H1 (cell line): Measurements from ENCODE around the gene CASP4. TPM values are rescaled to one million over a fixed set of nuclear protein-coding genes. Genes with fewer than 3 reads are reported as not detected.

Source experiments
- ATF2 ChIP-seq: IDR thresholded peaks from 2 replicates; pipeline ENCODE4 v1.6.1; 2012; ENCODE audit warnings: low read length, inconsistent platforms
- CBX8 ChIP-seq: fragments of 300-800, 300-1000 bp; sonication (generic); IDR thresholded peaks from 2 replicates; pipeline ENCODE4 v1.7.1; 2016; ENCODE audit warnings: low read depth, low read length, borderline replicate concordance
- CTCF ChIP-seq, 3 experiments: IDR thresholded peaks; 1 replicate in 2 of 3; 2 replicates in 1 of 3; pipeline versions ENCODE4 v1.5.1 to v1.6.1; 2011; ENCODE audit warnings: low read length in 3 of 3, mild to moderate bottlenecking in 3 of 3, inconsistent platforms in 2 of 3, low read depth in 1 of 3, moderate library complexity in 1 of 3; ENCODE audit not compliant: insufficient read depth in 1 of 3; ENCODE audit errors: control extremely low read depth in 1 of 3
- TCF12 ChIP-seq: IDR thresholded peaks from 2 replicates; pipeline ENCODE4 v1.6.1; 2011; ENCODE audit warnings: low read depth, mild to moderate bottlenecking, low read length
- TEAD4 ChIP-seq: IDR thresholded peaks from 2 replicates; pipeline ENCODE4 v1.6.1; 2012; ENCODE audit warnings: low read depth, low read length, inconsistent platforms, mixed read lengths
- polyA plus RNA-seq, 7 experiments: library from polyadenylated mRNA; depleted of rRNA in 3 of 7; stranded (reverse) in 5 of 7; unstranded in 2 of 7; fragments of >200 nt in 5 of 7; fragments of 200-250 nt in 2 of 7; gene quantifications; 1 replicate in 5 of 7; 2 replicates in 1 of 7; 4 replicates in 1 of 7; pipeline versions ENCODE4 v1.2.1 to v1.2.3, GENCODE V29; 2011 to 2013; ENCODE audit warnings: missing spikeins in 2 of 7, mixed read lengths in 2 of 7
- total RNA-seq: library from RNA; stranded (reverse); fragmentation: NEBNext Ultra II Directional; extraction: Animal tissue kit (Norgen Biotek cat#: 25700); gene quantifications from 2 replicates; pipeline ENCODE4 v1.2.1, GENCODE V29; 2021

CASP4 gene
- total and polyA plus RNA-seq, 2 of the 8 experiments (the other 6 are each of a cell fraction or from before 2014, with no cell fraction given): 0.09 TPM; not detected in 1

GRCh38 chr11:105000797-105001196, 32.4 kb upstream of the CASP4 start (continued):
- TF ChIP-seq CTCF (IDR thresholded peaks at IDR 0.05; ENCODE audit: control extremely low read depth in 1 of 3, insufficient read depth in 1 of 3, low read depth in 1 of 3, low read length in 3 of 3): peak; percentile 79 to 92 (median 85)
- TF ChIP-seq TEAD4: 0 out of 2 replicates have a peak, but pooled peaks have one; percentile 21
- no peak for TF ChIP-seq TCF12
- TF ChIP-seq ATF2: no peak
- no peak for TF ChIP-seq CBX8
